ENCODE results near the gene KRTAP9-7. TPM values are rescaled to one million over a fixed set of nuclear protein-coding genes. Genes with fewer than 3 reads are reported as not detected.
A peak's percentile ranks its signal among the peaks of the same experiment; 100 is the strongest.
"Not testable (repeated sequence)": the region's sequence is repeated elsewhere in the genome, so short reads cannot be mapped to it uniquely, and the experiment has no call there.

KRTAP9-7 gene
- total RNA-seq (ENCODE audit: low replicate concordance): not detected in 2 replicates
- long read RNA-seq: 0 reads

GRCh38 chr17:41275648-41276190 is at the start of gene KRTAP9-7:
TSS of gene KRTAP9-7 (plus strand) at chr17:41275698. CDS start at chr17:41275698, 0 bp downstream.
- H3K27me3 Mint-ChIP-seq; H3K9me3 Mint-ChIP-seq; H3K4me1 Mint-ChIP-seq (ENCODE audit: unreplicated experiment); DNase-seq (ENCODE audit: extremely low spot score, unreplicated experiment); H3K4me3 Mint-ChIP-seq; H3K27ac Mint-ChIP-seq; H3K36me3 Mint-ChIP-seq: not testable (repeated sequence)

GRCh38 chr17:41226051-41226450 is 49.4 kb upstream of the KRTAP9-7 start:
- Mint-ChIP-seq H3K4me3 (no peak overlapping the region), H3K36me3 (no peaks in the 10 kb centered on the region), H3K27ac (no peak overlapping the region), H3K27me3 (peaks cover 15% of the 10 kb centered on the region), H3K4me1 (ENCODE audit: unreplicated experiment) (no peaks in the 10 kb centered on the region), H3K9me3 (peaks cover 5% of the 10 kb centered on the region)
- DNase-seq (ENCODE audit: extremely low spot score, unreplicated experiment): no peak
- TF ChIP-seq CTCF (conservative IDR thresholded peaks at IDR 0.05): no peak

GRCh38 chr17:41226598-41227095 is 48.9 kb upstream of the KRTAP9-7 start, which contains the start of gene KRTAP9-2:
TSS of gene KRTAP9-2 (plus strand) at chr17:41226648. CDS start at chr17:41226655, 7 bp downstream.
- DNase-seq (ENCODE audit: extremely low spot score, unreplicated experiment); H3K27ac Mint-ChIP-seq; H3K4me3 Mint-ChIP-seq; H3K9me3 Mint-ChIP-seq; H3K4me1 Mint-ChIP-seq (ENCODE audit: unreplicated experiment); H3K36me3 Mint-ChIP-seq: not testable (repeated sequence)
- H3K27me3 Mint-ChIP-seq: peaks cover 11% of the 10 kb centered on the region

- Mint-ChIP-seq H3K4me3 (no peak overlapping the region), H3K9me3 (peaks cover 5% of the 10 kb centered on the region), H3K4me1 (ENCODE audit: unreplicated experiment) (no peaks in the 10 kb centered on the region), H3K36me3 (no peaks in the 10 kb centered on the region), H3K27me3 (peaks cover 27% of the 10 kb centered on the region), H3K27ac (no peak overlapping the region)
- DNase-seq (ENCODE audit: extremely low spot score, unreplicated experiment): no peak
- TF ChIP-seq CTCF (conservative IDR thresholded peaks at IDR 0.05): no peak
These were observed 45.4 kb upstream of the KRTAP9-7 start for GRCh38 chr17:41230094-41230493.

- no peak overlapping the region for H3K4me3 Mint-ChIP-seq
- DNase-seq (ENCODE audit: extremely low spot score, unreplicated experiment): no peak
- peaks cover 32% of the 10 kb centered on the region for H3K27me3 Mint-ChIP-seq
- H3K36me3 Mint-ChIP-seq: no peaks in the 10 kb centered on the region
- no peaks in the 10 kb centered on the region for H3K4me1 Mint-ChIP-seq (ENCODE audit: unreplicated experiment)
- no peak for TF ChIP-seq CTCF (conservative IDR thresholded peaks at IDR 0.05)
- H3K9me3 Mint-ChIP-seq: peaks cover 9% of the 10 kb centered on the region
- H3K27ac Mint-ChIP-seq: no peak overlapping the region
These were observed 43.8 kb upstream of the KRTAP9-7 start for GRCh38 chr17:41231731-41232130.

- not testable (repeated sequence) for H3K4me1 Mint-ChIP-seq (ENCODE audit: unreplicated experiment); H3K9me3 Mint-ChIP-seq; H3K27ac Mint-ChIP-seq; H3K4me3 Mint-ChIP-seq; H3K36me3 Mint-ChIP-seq; DNase-seq (ENCODE audit: extremely low spot score, unreplicated experiment)
- peaks cover 32% of the 10 kb centered on the region for H3K27me3 Mint-ChIP-seq
These were observed 42.9 kb upstream of the KRTAP9-7 start, which contains the start of gene KRTAP9-3 for GRCh38 chr17:41232399-41233105. TSS of gene KRTAP9-3 (plus strand) at chr17:41232449. CDS start at chr17:41232502, 53 bp downstream.

GRCh38 chr17:41237116-41237515 is 38.4 kb upstream of the KRTAP9-7 start:
- H3K27ac Mint-ChIP-seq; H3K4me1 Mint-ChIP-seq (ENCODE audit: unreplicated experiment); DNase-seq (ENCODE audit: extremely low spot score, unreplicated experiment); H3K9me3 Mint-ChIP-seq; H3K36me3 Mint-ChIP-seq; H3K4me3 Mint-ChIP-seq: not testable (repeated sequence)
- H3K27me3 Mint-ChIP-seq: peaks cover 22% of the 10 kb centered on the region

GRCh38 chr17:41237949-41238437 is 37.5 kb upstream of the KRTAP9-7 start, which contains the start of gene KRTAP9-8:
TSS of gene KRTAP9-8 (plus strand) at chr17:41237999. CDS start at chr17:41238052, 53 bp downstream.
- H3K9me3 Mint-ChIP-seq; H3K36me3 Mint-ChIP-seq; H3K27ac Mint-ChIP-seq; H3K4me1 Mint-ChIP-seq (ENCODE audit: unreplicated experiment); DNase-seq (ENCODE audit: extremely low spot score, unreplicated experiment); H3K4me3 Mint-ChIP-seq: not testable (repeated sequence)
- peaks cover 19% of the 10 kb centered on the region for H3K27me3 Mint-ChIP-seq

- Mint-ChIP-seq H3K27ac (peak overlapping the region; percentile 69), H3K27me3 (peaks cover 28% of the 10 kb centered on the region)
- H3K9me3 Mint-ChIP-seq: not testable (repeated sequence)
These were observed 28.3 kb upstream of the KRTAP9-7 start for GRCh38 chr17:41246995-41247787.

GRCh38 chr17:41249637-41250240 is 25.8 kb upstream of the KRTAP9-7 start, which contains the start of gene KRTAP9-4:
TSS of gene KRTAP9-4 (plus strand) at chr17:41249687. CDS start at chr17:41249721, 34 bp downstream.
- peaks cover 37% of the 10 kb centered on the region for H3K27me3 Mint-ChIP-seq
- H3K36me3 Mint-ChIP-seq; H3K27ac Mint-ChIP-seq; H3K9me3 Mint-ChIP-seq; DNase-seq (ENCODE audit: extremely low spot score, unreplicated experiment); H3K4me3 Mint-ChIP-seq; H3K4me1 Mint-ChIP-seq (ENCODE audit: unreplicated experiment): not testable (repeated sequence)

More at GRCh38 chr17:41246995-41247787, 28.3 kb upstream of the KRTAP9-7 start:
- not testable (repeated sequence) for H3K4me1 Mint-ChIP-seq (ENCODE audit: unreplicated experiment); DNase-seq (ENCODE audit: extremely low spot score, unreplicated experiment); H3K36me3 Mint-ChIP-seq; H3K4me3 Mint-ChIP-seq
